Thymus (tissue), 11 donors: ENCODE measurements around the gene MAPT. TPM values are rescaled to one million over a fixed set of nuclear protein-coding genes. Genes with fewer than 3 reads are reported as not detected.
A peak's percentile ranks its signal among the peaks of the same experiment; 100 is the strongest.

Experiments used
- DNase-seq, 9 donors: peaks; one replicate each; pipeline ENCODE4 v3.0.0-alpha.2; 2013; ENCODE audit warnings: low spot score in 9 of 9, low read depth in 6 of 9, missing footprints in 1 of 9
- H3K27ac ChIP-seq, 2 donors: one replicate each; pipeline ENCODE4 v1.5.1; 2013; ENCODE audit warnings: control low read depth in 1 of 2, low read depth in 1 of 2, low read length in 1 of 2, mild to moderate bottlenecking in 1 of 2, moderate library complexity in 1 of 2
- H3K27me3 ChIP-seq, 2 donors: one replicate each; pipeline ENCODE4 v1.5.1; 2013; ENCODE audit warnings: low read length in 1 of 2; ENCODE audit not compliant: control insufficient read depth in 2 of 2, insufficient read depth in 1 of 2
- H3K36me3 ChIP-seq, 2 donors: one replicate each; pipeline ENCODE4 v1.5.1; 2013; ENCODE audit warnings: low read length in 1 of 2, mild to moderate bottlenecking in 1 of 2, moderate library complexity in 1 of 2; ENCODE audit not compliant: control insufficient read depth in 2 of 2, insufficient read depth in 2 of 2
- H3K4me1 ChIP-seq, 2 donors: one replicate each; pipeline ENCODE4 v1.5.1; 2013; ENCODE audit warnings: low read length in 2 of 2; ENCODE audit not compliant: control insufficient read depth in 2 of 2, insufficient read depth in 2 of 2
- H3K4me3 ChIP-seq, 2 donors: one replicate each; pipeline ENCODE4 v1.5.1; 2013; ENCODE audit warnings: low read length in 2 of 2, control low read depth in 1 of 2, mild to moderate bottlenecking in 1 of 2
- H3K9me3 ChIP-seq, 2 donors: one replicate each; pipeline ENCODE4 v1.5.1; 2013; ENCODE audit warnings: low read length in 1 of 2, mild to moderate bottlenecking in 1 of 2; ENCODE audit not compliant: control insufficient read depth in 2 of 2, insufficient read depth in 1 of 2
- WGBS: extraction: QIAGEN DNeasy Blood & Tissue Kit; methylation state at CpG from one replicate; pipeline ENCODE4 v1.1.7; 2013; 5-methylcytosine and 5-hydroxymethylcytosine counted together
- polyA plus RNA-seq: library from polyadenylated mRNA; stranded (reverse); fragments of 200-250 nt; gene quantifications from one replicate; pipeline ENCODE4 v1.2.3, GENCODE V29; 2013
- total RNA-seq: library from RNA; stranded (reverse); fragments of 120-200 nt; gene quantifications from one replicate; pipeline ENCODE4 v1.2.4, GENCODE V29; 2013
- donor health status: healthy.

MAPT gene
- total and polyA plus RNA-seq, 2 donors = 0.57 to 0.84 TPM

- no peak overlapping the region for H3K27ac ChIP-seq
- DNase-seq = no peak
- no peaks in the 10 kb centered on the region for H3K9me3 ChIP-seq
- WGBS = 97% methylated on average over 2 of the region's 2 CpGs
- no peak overlapping the region for H3K4me3 ChIP-seq
- peaks cover 23 to 63% of the 10 kb centered on the region in 2 donors for H3K36me3 ChIP-seq
- H3K27me3 ChIP-seq = no peaks in the 10 kb centered on the region
- peaks cover 0 to 15% of the 10 kb centered on the region in 2 donors for H3K4me1 ChIP-seq
Observed at GRCh38 chr17:46060461-46060860, 166.1 kb downstream of the MAPT start.

GRCh38 chr17:46061435-46061834 is 167.1 kb downstream of the MAPT start:
- Histone ChIP-seq H3K4me3 (no peak overlapping the region), H3K36me3 (peaks cover 31 to 73% of the 10 kb centered on the region in 2 donors), H3K4me1 (peaks cover 0 to 15% of the 10 kb centered on the region in 2 donors), H3K27ac (no peak overlapping the region), H3K9me3 (no peaks in the 10 kb centered on the region), H3K27me3 (no peaks in the 10 kb centered on the region)
- WGBS = 98% methylated on average over 5 of the region's 5 CpGs
- no peak for DNase-seq

DNA sequence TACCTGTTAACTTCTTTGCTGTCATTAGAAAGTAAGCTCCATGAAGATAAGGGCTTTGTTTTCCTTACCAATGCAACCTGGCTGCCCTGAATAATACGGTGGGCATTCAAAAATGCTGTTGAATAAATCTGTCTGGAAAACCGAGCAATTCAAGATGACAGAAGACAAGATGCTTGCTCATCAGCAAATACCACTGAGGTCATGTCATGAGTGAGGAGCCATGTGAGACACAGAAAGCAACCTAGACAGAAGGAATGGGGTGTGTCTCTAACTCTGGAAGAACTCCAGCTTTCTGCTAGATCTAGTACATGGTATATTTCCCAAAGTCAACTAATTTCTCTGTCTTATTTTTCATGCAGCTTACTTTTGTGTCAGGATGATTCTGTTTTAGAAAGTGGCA is 168.9 kb downstream of the MAPT start:
- Histone ChIP-seq H3K27ac (peak overlapping the region; percentile 19 to 55), H3K36me3 (peaks cover 33 to 76% of the 10 kb centered on the region in 2 donors)
- WGBS = 71% methylated on average over 2 of the region's 2 CpGs

DNA sequence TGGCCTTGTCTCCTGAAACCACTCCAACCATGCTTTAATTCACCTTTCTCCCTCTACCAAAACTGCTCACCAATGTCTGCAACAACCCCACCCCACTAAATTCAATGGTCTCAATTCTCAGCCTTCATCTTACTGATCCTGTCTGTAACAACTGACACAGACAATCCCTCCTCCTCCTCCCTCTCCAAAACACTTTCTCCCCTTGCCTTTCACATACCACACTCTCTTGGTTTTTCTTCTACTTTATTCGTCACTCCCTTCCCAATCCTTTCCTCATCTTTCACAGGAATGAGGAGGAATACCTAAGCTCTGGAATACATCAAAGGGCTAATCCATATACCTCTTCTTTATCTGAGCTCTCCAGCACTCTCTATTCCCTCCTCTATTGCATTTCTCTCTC is 170.1 kb downstream of the MAPT start:
- Histone ChIP-seq H3K36me3 (peaks cover 33 to 78% of the 10 kb centered on the region in 2 donors), H3K4me3 (no peak overlapping the region), H3K4me1 (peaks cover 0 to 4% of the 10 kb centered on the region in 2 donors), H3K9me3 (no peaks in the 10 kb centered on the region), H3K27me3 (no peaks in the 10 kb centered on the region), H3K27ac (no peak overlapping the region)
- 100% methylated on average over 1 of the region's 1 CpG for WGBS
- DNase-seq = no peak

More for the DNA sequence above, 168.9 kb downstream of the MAPT start:
- Histone ChIP-seq H3K9me3 (no peaks in the 10 kb centered on the region), H3K4me3 (no peak overlapping the region), H3K4me1 (peaks cover 0 to 13% of the 10 kb centered on the region in 2 donors), H3K27me3 (no peaks in the 10 kb centered on the region)
- DNase-seq = no peak

- H3K27me3 ChIP-seq = no peaks in the 10 kb centered on the region
- no peak for DNase-seq
- 90% methylated on average over 5 of the region's 5 CpGs for WGBS
- no peaks in the 10 kb centered on the region for H3K9me3 ChIP-seq
- no peak overlapping the region for H3K4me3 ChIP-seq
- H3K36me3 ChIP-seq = peaks cover 6 to 30% of the 10 kb centered on the region in 2 donors
- H3K4me1 ChIP-seq = no peaks in the 10 kb centered on the region
- no peak overlapping the region for H3K27ac ChIP-seq
Observed at GRCh38 chr17:46071796-46072195, 177.4 kb downstream of the MAPT start.

DNA sequence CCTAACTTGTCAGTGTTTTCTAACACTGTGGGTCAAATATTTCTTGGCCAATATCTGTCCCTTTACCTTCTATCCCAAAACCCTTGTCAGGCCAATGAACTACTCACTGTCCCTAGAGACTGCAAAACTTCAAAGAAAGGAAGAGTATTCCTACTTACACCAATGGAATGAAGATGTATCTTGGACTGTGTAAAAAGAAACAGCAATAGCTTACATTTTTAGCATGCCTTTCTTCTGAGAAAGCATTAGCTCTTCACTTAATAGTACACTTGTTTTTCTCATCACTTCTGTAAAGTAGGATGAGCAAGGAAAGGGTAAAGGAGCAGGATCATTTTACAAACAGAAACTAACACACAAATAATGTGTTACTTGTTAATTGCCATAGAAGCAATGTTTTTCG is 178.6 kb downstream of the MAPT start:
- H3K4me3 ChIP-seq = no peak overlapping the region

DNA sequence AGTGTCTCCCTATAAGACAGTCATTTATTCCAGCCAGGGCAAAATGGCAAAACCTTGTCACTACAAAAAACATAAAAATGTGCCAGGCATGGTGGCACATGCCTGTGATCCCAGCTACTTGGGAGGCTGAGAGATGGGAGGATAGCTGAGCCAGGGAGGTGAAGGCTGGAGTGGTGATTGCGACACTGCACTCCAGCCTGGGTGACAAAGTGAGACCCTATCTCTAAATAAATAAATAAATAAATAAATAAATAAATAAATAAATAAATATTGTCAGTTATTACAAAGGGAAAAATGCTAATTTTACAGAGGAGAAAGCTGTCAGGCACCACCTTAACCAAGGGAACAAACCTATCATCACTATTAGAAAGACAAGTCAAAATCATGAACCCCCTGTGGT is 180.2 kb downstream of the MAPT start:
- Histone ChIP-seq H3K27ac (no peak overlapping the region), H3K4me3 (no peak overlapping the region), H3K27me3 (no peaks in the 10 kb centered on the region), H3K9me3 (no peaks in the 10 kb centered on the region), H3K36me3 (peaks cover 4 to 23% of the 10 kb centered on the region in 2 donors), H3K4me1 (no peaks in the 10 kb centered on the region)
- 98% methylated on average over 1 of the region's 1 CpG for WGBS
- DNase-seq = no peak

More for the DNA sequence above, 178.6 kb downstream of the MAPT start:
- no peaks in the 10 kb centered on the region for H3K27me3 ChIP-seq
- H3K27ac ChIP-seq = no peak overlapping the region
- H3K36me3 ChIP-seq = peaks cover 3 to 20% of the 10 kb centered on the region in 2 donors
- 97% methylated on average over 1 of the region's 1 CpG for WGBS
- H3K4me1 ChIP-seq = no peaks in the 10 kb centered on the region
- DNase-seq = no peak
- H3K9me3 ChIP-seq = no peaks in the 10 kb centered on the region

Other genes starting within 250 kb of the MAPT start
- gene CRHR1, start 110.2 kb upstream of the MAPT start, total RNA-seq = 0.05 TPM
- gene CRHR1, start 110.2 kb upstream of the MAPT start, polyA plus RNA-seq = 0.32 TPM
- not detected for gene SPPL2C, start 49.7 kb upstream of the MAPT start, total RNA-seq
- not detected for gene SPPL2C, start 49.7 kb upstream of the MAPT start, polyA plus RNA-seq
- not detected for gene STH, start 104.7 kb downstream of the MAPT start, total RNA-seq
- gene STH, start 104.7 kb downstream of the MAPT start, polyA plus RNA-seq = not detected